Activated T-cell treated with anti-CD3 and anti-CD28 coated beads, Interleukin-2, amount 50 U/mL, for 72 hours (primary cell): ENCODE results near the gene MRGPRF. TPM values are rescaled to one million over a fixed set of nuclear protein-coding genes. Genes with fewer than 3 reads are reported as not detected.

Source experiments
- ATAC-seq, 2 donors: fragments of 150-1000 bp; cut with Tn5 transposase; replicated peaks in 1 of 2; 2 replicates each; pipeline ENCODE4 v1.10.0; 2021; ENCODE audit warnings: moderate library complexity in 2 of 2, mild to moderate bottlenecking in 1 of 2
- DNase-seq, 2 donors: peaks; one replicate each; pipeline ENCODE4 v3.0.0; 2021 to 2022; ENCODE audit warnings: mixed read lengths in 1 of 2
- H3K27ac Mint-ChIP-seq: one replicate; pipeline ENCODE4 v1.8.0; 2022; ENCODE audit warnings: mild to moderate bottlenecking, moderate library complexity, mixed read lengths
- H3K27me3 Mint-ChIP-seq: one replicate; pipeline ENCODE4 v1.8.0; 2022; ENCODE audit warnings: low read depth, mixed read lengths
- H3K36me3 Mint-ChIP-seq, 2 donors: one replicate each; pipeline ENCODE4 v1.8.0; 2022; ENCODE audit warnings: mixed read lengths in 2 of 2, mild to moderate bottlenecking in 1 of 2; ENCODE audit not compliant: insufficient read depth in 2 of 2
- H3K4me1 Mint-ChIP-seq: one replicate; pipeline ENCODE4 v1.8.0; 2022; ENCODE audit warnings: low read depth, mixed read lengths
- H3K4me3 Mint-ChIP-seq, 2 donors: one replicate each; pipeline ENCODE4 v1.8.0; 2022; ENCODE audit warnings: mild to moderate bottlenecking in 2 of 2, mixed read lengths in 2 of 2, moderate library complexity in 2 of 2
- H3K9me3 Mint-ChIP-seq, 2 donors: one replicate each; pipeline ENCODE4 v1.8.0; 2022; ENCODE audit warnings: mixed read lengths in 2 of 2
- total RNA-seq, 2 donors: library from RNA; stranded (reverse); gene quantifications; one replicate each; pipeline ENCODE4 v1.2.3, GENCODE V29; 2022

MRGPRF gene
- total RNA-seq, 2 donors from 2014 or later = not detected

DNA sequence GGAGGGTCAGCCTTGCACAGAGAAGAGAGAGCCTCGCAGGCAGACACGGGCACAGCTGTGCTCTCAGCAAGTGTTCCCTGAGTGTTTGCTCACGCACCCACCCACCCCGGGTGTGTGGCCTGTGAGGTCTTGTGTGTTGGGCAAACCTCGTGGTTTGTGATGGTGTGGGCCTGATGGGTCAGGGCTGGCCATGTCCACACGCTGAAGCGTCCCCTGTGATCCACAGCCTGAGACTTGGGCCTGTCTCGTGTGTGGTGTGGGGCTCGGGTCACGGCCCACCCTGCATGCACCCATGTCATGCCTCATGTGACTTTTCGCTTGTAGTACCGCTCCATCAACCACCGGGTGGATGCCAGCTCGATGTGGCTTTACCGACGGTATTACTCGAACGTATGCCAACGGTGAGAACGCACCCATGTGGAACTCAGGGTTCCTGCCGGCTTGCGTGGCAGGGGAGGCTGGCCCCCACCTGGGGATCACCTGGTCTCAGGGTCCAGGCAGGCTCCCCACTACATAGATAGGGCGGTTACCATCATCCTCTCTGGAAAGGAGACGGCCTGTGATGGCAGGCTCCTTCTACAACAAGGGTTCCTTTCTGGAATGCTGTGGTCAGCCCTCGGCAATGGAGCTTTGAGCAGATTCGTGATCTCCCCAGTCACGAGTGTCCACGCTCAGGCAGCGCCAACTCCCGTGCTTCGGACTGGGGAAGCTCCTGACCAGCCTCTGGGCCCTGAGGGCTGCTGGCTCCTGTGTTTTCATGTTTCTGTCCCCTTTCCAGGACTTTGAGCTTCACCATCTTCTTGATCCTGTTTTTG lies 41.6 kb upstream of the MRGPRF start:
- H3K4me3 Mint-ChIP-seq = no peak overlapping the region
- no peak overlapping the region for H3K27ac Mint-ChIP-seq
- ATAC-seq = no peak
- no peak for DNase-seq
- peaks cover 25% of the 10 kb centered on the region for H3K4me1 Mint-ChIP-seq
- H3K36me3 Mint-ChIP-seq = no peaks in the 10 kb centered on the region
- H3K27me3 Mint-ChIP-seq = no peaks in the 10 kb centered on the region
- H3K9me3 Mint-ChIP-seq = no peaks in the 10 kb centered on the region

DNA sequence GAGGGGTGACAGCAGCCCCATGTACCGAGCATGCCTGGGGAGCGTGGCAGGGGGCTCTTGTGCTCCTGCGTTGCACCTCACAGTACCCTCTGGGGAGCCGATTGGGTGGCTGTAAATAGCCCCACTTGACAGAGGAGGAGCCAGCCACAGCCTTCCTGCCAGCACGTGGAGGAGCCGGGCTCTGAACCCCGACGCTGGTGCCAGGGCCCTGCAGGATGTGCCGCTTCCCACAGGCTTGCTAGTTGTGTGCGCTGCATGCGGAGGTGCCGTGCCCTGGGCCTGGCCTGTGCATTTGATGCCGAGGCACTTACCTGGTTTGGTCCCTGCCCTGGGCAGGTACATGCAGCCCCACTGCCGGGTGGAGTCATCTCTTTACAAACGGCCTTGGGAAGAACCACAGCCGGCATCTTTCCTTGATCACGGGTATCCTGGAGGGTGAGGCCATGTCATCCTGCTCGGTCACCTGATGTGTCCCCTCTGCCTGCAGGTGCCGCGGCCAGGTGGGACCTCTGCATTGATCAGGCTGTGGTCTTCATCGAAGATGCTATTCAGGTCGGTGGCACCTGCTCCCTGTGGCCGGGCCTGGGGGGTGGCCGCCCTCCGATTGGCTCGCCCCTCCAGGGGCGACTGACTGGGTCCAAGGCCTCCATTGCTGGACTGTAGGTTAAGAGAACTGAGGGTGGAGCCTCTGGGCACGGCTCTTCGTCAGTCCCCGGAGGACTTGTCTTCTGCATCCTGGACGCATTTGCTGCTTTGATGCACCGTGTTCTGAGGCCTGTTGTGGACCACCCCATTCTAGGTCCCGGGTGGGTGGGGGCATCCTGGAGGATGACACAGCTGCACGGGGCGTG lies 40.7 kb upstream of the MRGPRF start:
- no peak overlapping the region for H3K27ac Mint-ChIP-seq
- DNase-seq = no peak

DNA sequence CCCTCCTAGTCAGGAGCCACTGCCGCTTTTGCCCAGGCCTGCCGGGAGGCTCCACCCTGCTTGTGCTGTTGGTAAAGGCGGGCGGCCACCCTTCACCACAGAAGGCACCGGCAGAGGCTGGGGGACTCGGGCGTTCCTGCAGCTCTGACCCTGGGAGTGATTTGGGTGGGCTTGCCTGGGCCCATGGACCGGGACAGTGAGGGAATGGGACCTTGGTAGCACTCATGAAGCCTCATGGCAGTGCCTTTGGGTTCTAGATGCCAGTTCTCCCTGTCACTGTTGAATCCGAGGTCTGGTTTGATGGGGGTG lies 40.1 kb upstream of the MRGPRF start:
- H3K27me3 Mint-ChIP-seq = no peaks in the 10 kb centered on the region
- ATAC-seq (no peak), DNase-seq (no peak)
- no peaks in the 10 kb centered on the region for H3K36me3 Mint-ChIP-seq
- H3K4me1 Mint-ChIP-seq = peaks cover 30% of the 10 kb centered on the region
- no peak overlapping the region for H3K27ac Mint-ChIP-seq
- H3K9me3 Mint-ChIP-seq = no peaks in the 10 kb centered on the region
- no peak overlapping the region for H3K4me3 Mint-ChIP-seq

More for the DNA sequence above, 40.7 kb upstream of the MRGPRF start:
- no peaks in the 10 kb centered on the region for H3K9me3 Mint-ChIP-seq
- no peak for ATAC-seq
- H3K36me3 Mint-ChIP-seq = no peaks in the 10 kb centered on the region
- peaks cover 26% of the 10 kb centered on the region for H3K4me1 Mint-ChIP-seq
- no peak overlapping the region for H3K4me3 Mint-ChIP-seq
- H3K27me3 Mint-ChIP-seq = no peaks in the 10 kb centered on the region

DNA sequence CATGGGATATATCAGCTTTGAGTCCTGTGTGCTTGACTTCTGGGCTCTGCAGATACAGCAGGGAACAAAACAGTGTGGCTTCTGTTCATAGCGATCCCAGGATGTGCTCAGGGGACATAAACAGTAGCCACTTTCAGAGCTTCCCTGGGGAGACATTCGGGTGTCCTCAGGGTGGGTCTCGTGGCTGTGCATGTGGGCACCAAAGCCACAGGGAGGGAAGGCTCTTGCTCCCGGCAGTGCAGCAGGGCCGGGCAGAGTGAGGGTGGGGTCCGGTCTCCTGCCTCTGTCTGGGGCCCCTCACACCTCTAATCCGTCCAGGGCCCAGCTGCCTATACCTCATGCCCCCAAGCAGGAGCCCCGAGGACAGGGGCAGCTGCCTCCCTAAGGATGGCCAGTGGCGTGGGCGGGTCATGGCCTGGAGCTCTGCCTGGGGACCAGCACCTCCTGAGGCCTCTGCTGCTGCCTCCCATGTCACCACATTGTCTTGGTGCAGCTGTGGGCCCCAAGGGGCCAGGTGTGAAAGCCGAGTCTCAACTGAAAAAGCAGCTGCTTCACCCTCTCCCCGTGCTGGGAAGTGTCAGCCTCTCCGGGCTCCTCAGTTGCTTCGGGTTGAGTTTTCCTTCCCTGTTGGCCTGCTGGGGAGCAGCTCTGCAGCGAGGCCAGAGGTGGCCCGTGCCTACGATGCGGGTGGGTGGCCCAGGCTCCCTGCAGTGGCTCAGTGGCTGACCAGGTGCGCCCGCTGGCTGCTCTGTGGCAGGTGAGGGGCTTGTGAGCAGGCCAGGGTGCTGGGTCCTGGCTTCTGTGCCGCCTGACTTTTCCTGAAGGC lies 39.5 kb upstream of the MRGPRF start:
- Mint-ChIP-seq H3K9me3 (no peaks in the 10 kb centered on the region), H3K4me3 (peak overlapping the region in 1 of 2 donors; percentile 31), H3K27me3 (no peaks in the 10 kb centered on the region)

DNA sequence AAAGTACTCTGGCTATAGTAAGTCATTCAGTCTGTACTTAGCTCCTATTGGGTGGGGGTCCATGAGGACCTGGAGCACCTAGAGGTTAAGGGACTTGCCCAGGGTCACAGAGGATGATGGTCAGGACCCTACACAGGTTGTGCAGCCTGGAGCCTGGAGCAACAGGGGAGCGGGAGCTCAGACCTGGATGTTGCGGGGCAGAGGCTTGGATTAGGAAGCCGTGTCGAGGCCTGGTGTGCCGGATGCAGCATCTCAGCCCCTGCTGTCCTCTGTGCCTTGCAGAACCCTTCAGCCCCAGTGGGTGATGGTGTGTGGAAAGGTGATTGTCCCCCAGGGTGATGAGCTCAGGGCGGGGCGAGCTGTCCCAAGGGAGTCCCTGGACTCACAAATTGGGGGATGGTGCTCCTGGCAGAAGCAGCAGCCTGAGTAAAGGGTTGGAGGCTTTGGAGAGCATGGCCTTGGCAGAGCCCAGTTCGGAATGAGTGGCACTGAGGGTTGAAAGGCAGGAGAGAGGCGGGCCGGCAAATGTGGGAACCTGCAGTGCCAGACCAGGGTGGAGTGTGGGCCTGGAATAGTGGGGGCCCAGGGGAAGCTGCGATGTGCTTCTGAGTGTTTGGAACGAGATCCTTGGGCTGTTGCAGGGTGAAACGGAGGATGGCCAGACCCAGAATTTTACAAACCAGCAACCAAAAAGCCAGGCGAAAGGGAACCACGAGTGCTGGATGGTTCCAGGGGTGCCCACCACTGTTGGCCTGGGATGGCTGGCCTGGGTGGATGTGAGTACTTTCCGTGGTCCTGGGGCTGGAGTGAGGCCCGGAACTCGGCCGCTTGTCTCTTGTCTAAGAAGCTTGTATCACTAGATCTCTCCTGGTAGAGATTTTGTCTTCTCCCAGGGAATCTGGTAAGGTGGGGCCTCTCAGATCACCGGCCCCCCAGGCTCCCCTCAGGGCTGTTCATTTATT lies 38.6 kb upstream of the MRGPRF start:
- no peaks in the 10 kb centered on the region for H3K36me3 Mint-ChIP-seq
- ATAC-seq (no peak), DNase-seq (no peak)
- no peaks in the 10 kb centered on the region for H3K9me3 Mint-ChIP-seq
- no peak overlapping the region for H3K27ac Mint-ChIP-seq
- peaks cover 35% of the 10 kb centered on the region for H3K4me1 Mint-ChIP-seq
- peak overlapping the region in 1 of 2 donors; percentile 22 for H3K4me3 Mint-ChIP-seq
- peaks cover under 1% of the 10 kb centered on the region for H3K27me3 Mint-ChIP-seq

More for the DNA sequence above, 39.5 kb upstream of the MRGPRF start:
- DNase-seq (no peak), ATAC-seq (no peak)
- Mint-ChIP-seq H3K36me3 (no peaks in the 10 kb centered on the region), H3K4me1 (peaks cover 35% of the 10 kb centered on the region), H3K27ac (no peak overlapping the region)

DNA sequence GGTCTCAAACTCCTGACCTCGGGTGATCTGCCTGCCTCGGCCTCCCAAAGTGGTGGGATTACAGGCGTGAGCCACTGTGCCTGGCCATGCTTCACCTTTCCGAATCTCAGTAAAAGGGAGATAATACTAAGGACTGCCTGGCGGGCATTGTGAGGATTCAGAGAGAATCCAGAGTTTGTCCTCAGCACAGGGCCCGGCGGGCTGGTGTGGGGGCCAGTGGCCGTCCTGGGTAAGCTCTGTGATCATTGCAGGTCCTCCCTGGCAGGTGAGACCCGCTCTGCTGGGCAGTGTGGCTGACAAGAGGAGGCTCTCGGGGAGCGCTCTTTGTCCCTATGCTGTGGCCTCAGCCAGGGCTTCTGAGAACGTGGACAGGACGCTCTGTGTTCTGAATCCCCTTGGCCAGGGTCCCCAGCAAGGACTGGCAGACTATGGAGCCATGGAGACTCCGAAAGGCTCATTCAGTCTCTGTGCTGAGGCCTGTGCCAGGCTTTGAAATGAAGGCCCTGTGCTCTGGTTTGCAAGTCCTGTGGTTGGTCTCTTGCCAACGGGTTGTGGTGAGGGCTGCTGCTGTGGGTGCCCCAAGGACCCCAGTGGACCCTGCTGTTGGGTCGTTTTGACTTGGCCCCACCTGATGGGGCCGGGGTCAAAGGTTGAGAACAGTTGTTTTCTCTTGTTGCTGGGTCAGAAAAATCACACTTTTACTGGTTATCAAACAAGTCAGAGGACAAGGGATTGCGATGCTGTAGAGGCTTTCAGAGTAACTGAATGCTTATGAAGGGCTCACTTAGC lies 37.7 kb upstream of the MRGPRF start:
- Mint-ChIP-seq H3K9me3 (no peaks in the 10 kb centered on the region), H3K36me3 (no peaks in the 10 kb centered on the region), H3K4me3 (peak overlapping the region; percentile 22 to 86), H3K27me3 (peaks cover 7% of the 10 kb centered on the region), H3K4me1 (peaks cover 29% of the 10 kb centered on the region), H3K27ac (no peak overlapping the region)
- DNase-seq = no peak
- ATAC-seq = no peak

DNA sequence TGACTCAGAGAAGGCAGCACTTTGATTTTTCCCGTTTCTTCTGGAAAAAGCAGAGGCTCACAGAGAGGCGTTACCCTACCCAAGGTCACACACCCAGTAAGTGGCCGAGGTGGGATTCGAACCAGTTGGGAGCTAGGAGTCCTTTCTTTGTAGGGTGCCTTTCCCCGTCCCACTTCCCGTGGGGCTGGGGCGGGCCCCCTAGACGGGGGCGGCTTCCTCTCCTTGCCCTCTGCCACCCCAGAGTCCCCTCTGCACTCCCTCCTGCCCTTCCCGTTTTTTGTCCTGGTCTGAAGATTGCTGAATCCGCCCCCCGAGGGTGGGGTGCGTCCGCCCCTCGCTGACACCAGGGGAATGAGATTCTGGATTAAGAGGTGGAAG lies 36.4 kb upstream of the MRGPRF start:
- Mint-ChIP-seq H3K4me1 (peaks cover 29% of the 10 kb centered on the region), H3K9me3 (no peaks in the 10 kb centered on the region), H3K4me3 (peak overlapping the region; percentile 85 to 86), H3K36me3 (no peaks in the 10 kb centered on the region), H3K27ac (peak overlapping the region; percentile 51), H3K27me3 (peaks cover 7% of the 10 kb centered on the region)
- ATAC-seq (no peak), DNase-seq (peak; percentile 12 to 13)

DNA sequence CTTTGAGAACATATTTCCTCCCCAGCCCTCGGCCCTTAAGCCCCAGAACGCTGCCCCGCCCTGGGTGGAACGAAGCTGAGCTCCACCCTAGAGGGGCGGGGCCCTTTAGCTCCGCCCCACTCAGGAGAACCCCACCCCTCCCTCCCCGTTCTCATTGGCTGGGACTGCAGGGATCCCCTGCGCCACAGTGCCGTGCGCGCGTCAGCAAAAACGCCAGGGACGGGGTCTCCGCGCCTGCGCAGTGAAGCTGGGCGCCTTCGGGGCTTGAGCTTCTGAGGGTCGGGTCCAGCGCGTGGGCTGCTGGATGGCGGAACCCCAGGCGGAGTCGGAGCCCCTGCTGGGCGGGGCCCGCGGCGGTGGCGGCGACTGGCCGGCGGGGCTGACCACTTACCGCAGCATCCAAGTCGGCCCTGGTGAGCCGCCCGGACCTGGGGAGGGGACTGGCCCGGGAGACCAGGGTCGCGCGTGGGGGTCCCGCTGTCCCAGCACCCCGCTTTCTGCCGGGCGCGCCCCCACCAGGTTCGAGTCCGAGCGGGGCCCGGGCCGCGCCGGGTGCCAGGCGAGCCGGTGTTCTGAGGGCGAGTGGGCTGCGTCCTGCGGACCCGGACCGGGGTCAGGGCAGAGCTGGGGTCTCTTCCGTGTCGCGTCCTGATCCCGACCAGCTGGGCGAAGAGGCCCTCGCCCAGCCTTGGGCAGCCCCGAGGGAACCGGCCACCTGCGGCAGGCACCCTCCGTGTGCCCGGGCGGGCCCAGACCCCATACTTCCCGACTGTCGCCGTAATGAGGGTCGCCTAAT lies 35.8 kb upstream of the MRGPRF start, which contains the start of gene TPCN2:
Gene TPCN2 (plus strand): TSS at position 239 of the 796 bp plus-strand sequence. CDS start 66 bp downstream, at position 305.
- ATAC-seq = peak; percentile 97 to 99
- Mint-ChIP-seq H3K4me1 (peaks cover 29% of the 10 kb centered on the region), H3K27ac (peak within 1 kb of the TSS; percentile 68), H3K4me3 (peak within 1 kb of the TSS; percentile 85 to 86), H3K9me3 (no peaks in the 10 kb centered on the region), H3K36me3 (no peaks in the 10 kb centered on the region), H3K27me3 (peaks cover 7% of the 10 kb centered on the region)
- DNase-seq = peak; percentile 92 to 93

DNA sequence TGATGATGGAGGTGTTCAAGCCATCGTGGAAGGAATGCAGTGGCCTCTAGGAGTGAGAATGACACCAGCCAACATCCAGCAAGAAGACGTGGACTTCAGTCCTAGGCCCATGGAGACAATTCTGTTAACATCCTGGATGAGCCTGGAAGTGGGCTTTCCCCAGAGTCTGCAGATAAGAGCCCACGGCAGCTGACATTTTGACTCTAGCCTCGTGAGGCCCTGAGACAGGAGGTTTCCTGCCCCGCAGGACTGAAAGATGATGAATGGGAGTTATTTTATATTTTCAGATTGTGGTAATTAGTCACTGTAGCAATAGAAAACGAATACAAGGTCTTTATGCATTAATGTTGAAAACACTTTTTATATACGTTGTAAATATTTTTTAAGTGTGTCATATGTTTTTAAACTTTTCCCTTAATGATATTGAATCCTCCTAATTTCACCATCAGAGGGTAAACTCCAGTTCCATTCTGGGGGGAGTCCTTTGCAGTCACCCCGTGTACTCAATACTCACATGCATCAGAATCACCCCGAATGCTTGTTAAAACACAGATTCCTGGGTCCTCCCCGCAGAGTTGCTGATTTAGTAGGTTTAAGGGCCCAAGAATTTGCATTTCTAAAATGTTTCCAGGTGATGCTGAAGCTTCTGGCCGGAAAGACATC lies 35.1 kb upstream of the MRGPRF start:
- Mint-ChIP-seq H3K4me1 (peaks cover 29% of the 10 kb centered on the region), H3K4me3 (peak overlapping the region; percentile 74 to 85), H3K9me3 (no peaks in the 10 kb centered on the region), H3K36me3 (no peaks in the 10 kb centered on the region), H3K27me3 (peaks cover 7% of the 10 kb centered on the region), H3K27ac (peak overlapping the region; percentile 68)
- no peak for DNase-seq
- ATAC-seq = peak in 1 of 2 donors; percentile 36

DNA sequence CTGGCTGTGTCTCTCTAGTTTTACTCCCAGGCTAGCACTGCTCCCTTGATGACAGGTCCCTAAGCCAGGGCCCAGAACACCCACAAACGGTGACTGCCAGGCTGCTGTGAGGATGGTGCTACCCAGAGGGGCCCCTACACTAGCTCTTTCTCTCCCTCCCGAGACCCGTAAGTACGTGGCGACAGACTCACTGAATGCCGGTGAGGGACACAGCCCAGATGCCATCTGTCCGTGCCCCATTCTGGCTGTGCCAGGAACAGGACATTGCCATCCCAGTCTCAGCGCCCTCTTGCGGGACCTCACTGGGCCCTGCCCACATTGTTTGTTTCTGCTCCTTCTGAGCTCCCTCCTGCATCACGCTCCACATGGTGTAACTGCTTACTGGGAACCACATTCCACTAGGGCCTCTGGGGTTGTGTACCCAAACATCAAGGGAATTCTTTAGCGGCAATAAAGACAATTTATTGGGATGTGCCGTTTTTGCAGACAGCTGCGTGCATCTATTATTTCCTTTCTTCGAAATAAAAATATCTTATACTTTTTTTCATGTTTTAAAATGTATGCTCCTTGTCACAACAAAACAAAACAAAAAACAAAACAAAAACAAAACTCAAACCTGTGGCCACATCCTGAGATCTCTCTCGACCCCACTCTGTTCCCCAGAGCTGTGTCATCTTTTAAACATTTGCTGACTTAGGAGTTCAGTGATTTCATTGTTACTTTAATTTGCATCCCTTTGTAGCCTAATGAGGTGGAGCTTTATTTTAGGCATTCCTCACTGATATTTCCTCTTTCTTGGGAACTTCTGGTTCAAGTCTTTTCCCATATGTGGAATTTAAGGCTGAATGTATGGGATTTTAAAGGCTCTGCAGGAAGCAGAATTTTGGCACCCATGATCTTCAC lies 31.3 kb upstream of the MRGPRF start:
- H3K4me1 Mint-ChIP-seq = peaks cover 26% of the 10 kb centered on the region
- DNase-seq (peak; percentile 21 to 32), ATAC-seq (no peak)
- H3K9me3 Mint-ChIP-seq = no peaks in the 10 kb centered on the region
- no peak overlapping the region for H3K27ac Mint-ChIP-seq
- peaks cover 13% of the 10 kb centered on the region for H3K27me3 Mint-ChIP-seq
- no peak overlapping the region for H3K4me3 Mint-ChIP-seq
- no peaks in the 10 kb centered on the region for H3K36me3 Mint-ChIP-seq
